ELR (cell line): ENCODE measurements around the gene FGD4.
A peak's percentile ranks its signal among the peaks of the same experiment; 100 is the strongest.
"Not testable (repeated sequence)": the region's sequence is repeated elsewhere in the genome, so short reads cannot be mapped to it uniquely, and the experiment has no call there.

Source experiments
- DNase-seq: peaks from one replicate; pipeline ENCODE4 v3.0.0-alpha.2; 2015; ENCODE audit warnings: low read depth

Gene FGD4

DNA sequence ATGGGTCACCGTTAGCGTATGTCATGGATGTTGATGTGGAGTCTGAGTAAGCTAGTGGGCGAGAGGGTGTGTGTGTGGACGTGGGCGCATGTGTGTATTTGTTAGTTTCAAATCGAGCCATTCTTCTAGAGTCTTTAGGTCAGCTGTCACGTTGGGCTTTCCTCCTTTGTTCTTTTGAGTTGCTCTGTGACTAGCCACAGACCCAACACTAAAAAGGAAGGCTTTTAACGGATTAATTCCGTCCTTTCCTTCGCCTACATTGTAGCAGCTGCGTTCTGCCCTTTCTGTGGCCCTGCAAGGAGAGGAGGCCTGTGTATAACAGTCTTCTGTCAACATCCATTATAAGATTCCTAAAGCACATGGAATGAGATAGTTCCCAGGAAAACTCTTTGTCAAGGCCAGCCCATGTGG is 162.6 kb downstream of the FGD4 start:
- DNase-seq = no peak

DNA sequence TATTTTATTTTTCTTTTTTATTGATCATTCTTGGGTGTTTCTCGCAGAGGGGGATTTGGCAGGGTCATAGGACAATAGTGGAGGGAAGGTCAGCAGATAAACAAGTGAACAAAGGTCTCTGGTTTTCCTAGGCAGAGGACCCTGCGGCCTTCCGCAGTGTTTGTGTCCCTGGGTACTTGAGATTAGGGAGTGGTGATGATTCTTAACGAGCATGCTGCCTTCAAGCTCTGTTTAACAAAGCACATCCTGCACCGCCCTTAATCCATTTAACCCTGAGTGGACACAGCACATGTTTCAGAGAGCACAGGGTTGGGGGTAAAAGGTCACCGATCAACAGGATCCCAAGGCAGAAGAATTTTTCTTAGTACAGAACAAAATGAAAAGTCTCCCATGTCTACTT is 163.1 kb downstream of the FGD4 start:
- not testable (repeated sequence) for DNase-seq

DNA sequence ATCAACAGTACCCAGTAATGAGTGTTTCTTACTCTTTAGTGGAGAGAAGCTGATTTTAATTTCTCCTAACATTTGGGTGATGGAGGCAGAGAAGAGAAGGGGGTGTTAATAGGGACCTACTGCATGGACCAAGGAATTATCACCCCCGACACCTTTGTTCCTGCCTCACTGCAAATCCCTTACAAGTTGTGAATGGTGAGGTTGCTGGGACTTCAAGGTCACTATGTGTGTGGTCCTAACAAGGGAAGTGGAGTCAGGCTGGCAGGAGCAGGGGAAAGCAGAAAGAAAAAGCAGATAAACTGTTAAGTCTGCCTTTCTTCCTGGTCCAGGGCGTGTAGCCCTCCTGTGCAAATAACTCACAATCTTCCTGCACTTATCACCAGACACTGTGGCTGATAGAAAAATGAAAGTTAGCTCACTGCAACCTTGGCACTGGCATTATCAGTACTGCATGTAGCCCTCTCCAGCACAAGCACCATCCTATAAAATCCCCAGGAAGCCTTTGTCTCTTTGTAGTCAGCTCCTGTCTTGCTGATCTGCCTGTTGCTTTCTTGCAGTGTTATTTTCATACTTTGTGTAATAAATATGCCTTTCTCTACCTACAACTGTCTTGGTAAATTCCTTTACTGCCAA is 167.4 kb downstream of the FGD4 start:
- DNase-seq = no peak

DNA sequence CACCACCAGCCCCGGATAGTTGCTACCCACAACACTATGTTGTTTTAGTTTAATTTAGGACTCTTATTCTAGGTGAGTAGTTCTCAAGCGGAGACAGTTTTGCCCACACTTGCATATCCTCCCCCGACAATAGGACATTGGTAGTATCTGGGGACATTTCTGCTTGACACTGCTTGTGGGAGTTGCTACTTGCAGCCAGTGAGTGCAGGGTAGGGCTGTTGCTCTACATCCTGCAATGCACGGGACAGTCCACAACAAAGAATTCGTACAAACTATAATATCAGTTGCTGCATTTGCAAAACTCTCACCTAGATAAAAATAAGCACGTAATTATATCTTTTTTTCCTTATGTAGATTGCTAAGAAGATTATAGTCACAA is 167.9 kb downstream of the FGD4 start:
- DNase-seq = no peak

DNA sequence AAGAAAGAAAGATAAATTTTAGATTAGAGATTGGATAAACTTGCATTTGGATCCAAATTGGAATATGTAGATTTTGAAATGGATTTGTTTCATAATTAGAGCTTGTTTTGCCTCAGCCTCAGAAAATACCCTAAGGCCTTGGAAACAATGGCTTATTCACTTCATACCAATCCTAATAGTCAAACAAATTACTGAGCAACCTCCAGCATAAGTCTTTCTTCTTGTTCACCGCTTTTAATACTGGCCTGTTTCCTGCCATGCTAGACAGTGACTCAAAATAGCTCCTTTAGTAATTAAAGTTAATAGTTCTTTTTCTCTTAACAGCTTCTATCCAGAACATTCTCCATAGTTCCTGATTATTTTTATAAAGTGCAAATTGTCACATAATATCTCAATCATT is 168.9 kb downstream of the FGD4 start:
- DNase-seq = peak; percentile 94

DNA sequence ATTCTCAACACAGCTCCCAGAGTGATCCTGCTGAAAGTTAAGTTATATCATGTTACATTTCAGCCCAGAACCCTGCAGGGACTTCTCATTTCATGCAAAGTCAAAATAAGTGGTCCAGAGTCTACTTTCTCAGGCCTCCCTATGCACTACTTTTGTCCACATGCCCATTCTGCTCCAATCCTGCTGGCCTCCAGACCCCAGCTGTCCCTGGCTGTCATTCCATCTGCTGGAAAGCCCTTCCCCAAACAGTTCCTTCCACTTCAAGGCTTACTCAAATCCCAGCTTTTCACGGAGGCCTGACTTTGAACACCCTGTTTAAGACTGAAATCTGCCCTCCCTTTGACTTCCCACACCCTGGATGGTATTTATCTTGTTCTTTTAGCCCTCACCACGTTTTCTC is 169.9 kb downstream of the FGD4 start:
- no peak for DNase-seq

DNA sequence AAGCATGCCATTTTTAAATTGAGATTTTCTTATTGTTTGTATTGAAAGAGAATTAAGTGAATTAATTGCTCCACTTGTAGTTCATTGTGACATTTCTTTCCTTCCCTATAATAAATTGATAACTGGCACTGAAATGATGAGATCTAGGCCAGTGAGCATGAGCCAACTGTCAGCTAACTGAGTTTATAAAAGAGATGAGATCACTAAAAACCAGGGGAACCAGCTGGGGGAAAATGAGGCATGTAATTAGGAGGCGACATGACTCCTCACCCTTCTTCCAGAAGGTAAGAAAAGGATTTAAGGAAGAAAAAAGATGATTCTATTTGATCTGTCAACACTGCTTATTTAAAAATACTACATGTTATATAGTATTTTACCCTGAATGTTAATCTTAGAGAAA is 175.2 kb downstream of the FGD4 start:
- no peak for DNase-seq

DNA sequence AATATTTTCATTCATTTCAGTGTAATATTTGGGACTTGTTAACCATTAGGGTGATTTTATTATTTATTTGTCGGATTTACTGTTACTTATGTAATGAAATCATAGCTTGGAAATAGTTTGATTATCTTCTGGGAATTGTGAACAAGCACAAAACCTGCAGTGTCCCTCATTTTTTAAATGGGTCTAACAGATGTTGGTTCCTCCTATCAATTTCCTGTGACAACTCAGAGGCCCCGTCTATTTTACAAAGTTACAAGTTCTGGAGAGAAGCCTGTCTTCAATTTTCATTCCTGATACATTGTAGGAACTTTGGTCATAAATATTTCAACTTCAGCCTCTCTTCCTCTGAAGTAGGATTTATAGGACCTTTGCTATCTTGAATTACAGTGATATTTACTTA is 178.0 kb downstream of the FGD4 start:
- no peak for DNase-seq

DNA sequence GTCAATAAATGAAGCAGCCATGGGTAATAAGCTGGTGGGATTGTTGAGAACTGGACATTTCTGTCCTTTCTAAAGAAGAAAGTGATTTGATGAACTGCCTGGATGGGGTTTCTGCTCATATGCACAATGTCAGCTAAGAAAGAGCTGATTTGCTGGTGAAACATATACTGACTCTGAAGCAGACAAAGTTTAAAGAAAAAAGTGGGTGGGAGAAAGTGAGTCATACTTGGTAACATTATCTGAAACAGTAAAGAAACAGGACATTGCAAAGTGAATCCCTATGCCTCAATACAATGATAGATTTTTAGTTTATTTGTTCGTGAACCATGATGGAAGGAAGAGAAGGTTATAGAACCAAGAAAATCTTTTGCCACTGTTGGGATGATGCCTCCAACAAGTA is 184.2 kb downstream of the FGD4 start:
- peak; percentile 48 for DNase-seq

DNA sequence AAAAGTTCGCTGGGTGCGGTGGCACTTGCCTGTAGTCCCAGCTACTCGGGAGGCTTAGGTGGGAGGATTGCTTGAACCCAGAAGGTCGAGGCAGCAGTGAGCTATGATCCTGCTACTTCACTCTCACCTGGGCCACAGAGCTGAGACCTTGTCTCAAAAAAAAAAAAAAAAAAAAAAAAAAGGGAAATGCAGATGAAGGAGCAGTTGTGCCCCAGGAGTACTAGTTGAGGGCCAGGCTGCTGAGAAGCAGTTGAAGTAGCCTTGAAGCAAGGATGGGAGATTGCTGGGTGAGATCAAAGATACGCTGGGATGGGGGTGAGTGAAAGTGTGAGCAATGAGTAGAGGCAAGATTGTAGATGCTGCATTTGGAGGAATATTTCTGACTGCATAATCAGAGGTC is 186.3 kb downstream of the FGD4 start:
- DNase-seq = no peak

DNA sequence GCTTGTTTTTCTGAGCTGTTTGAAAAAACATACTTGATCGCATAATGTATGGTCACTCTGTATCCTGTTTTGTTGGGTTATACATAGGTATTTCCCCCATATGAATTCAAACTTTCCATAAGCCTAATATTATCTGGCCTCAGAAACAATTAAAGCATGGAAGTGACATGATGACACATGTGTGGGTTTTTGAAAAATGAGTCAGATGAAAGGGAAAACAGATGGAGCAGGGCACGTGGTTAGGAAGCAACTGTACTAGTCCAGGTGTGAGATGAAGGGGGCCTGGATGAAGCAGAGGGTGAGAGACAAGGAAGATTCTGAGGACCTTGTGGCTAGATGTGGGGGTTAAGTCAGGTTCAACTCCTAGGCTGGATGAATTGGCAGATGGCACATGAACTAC is 187.0 kb downstream of the FGD4 start:
- DNase-seq = peak; percentile 71

DNA sequence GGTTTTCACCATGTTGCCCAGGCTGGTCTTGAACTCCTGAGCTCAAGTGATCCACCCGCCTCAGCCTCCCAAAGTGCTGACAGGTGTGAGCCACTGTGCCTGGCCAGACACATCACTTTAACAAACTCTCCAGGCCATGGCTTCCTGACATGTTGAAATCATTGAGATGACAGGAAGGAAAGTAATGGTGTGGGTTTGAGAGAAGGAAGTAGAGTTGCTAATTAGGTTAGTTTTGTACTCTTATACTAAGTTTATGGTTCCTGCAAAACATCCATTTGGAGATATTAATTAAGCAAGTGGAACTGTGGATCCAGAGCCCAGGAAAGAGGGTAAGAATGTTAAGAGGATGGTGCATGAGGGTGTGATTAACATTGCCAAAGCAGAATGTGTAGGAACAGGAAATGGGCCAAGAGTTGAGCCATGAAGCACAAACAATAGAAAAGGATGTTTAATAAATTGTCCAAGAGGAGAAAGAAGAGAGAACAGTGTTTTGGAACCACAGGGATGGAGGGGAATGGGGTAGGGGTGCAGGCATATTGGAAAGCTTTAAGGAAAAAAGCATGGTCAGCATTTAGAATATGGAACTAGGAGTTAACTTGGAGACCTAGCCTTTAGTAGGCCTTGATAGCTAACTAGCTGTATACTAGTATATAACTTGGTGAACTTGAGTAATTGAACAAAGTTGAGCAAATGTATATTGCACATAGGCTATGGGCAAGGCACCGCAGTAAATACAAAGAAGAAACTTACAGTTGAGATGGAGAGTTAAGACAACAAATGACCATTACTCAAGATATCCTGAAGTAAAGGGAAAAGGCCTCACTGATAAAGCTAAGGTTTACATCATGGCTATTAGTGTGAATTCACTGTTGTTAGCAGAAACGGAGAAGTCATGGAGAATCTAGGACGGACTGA is 188.5 kb downstream of the FGD4 start:
- no peak for DNase-seq

DNA sequence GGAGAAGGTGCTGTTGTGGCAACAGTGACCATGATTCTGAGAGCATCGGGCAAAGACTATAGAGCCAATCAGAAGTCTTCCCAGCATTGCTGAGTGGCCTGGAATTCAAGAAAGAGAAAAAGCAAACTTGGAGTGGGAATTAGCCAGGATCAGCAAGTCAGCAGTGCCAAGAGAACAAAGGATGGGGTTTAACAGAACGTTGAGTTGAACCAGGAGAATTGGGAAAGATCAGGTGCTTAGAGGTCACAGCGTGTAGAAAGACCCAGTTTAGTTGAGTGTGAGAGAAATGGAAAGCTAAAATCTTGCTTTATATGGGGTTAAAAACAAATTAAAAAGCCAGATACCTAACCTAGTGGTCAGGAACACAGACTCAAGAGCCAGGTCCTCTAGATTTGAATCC is 189.2 kb downstream of the FGD4 start:
- no peak for DNase-seq

DNA sequence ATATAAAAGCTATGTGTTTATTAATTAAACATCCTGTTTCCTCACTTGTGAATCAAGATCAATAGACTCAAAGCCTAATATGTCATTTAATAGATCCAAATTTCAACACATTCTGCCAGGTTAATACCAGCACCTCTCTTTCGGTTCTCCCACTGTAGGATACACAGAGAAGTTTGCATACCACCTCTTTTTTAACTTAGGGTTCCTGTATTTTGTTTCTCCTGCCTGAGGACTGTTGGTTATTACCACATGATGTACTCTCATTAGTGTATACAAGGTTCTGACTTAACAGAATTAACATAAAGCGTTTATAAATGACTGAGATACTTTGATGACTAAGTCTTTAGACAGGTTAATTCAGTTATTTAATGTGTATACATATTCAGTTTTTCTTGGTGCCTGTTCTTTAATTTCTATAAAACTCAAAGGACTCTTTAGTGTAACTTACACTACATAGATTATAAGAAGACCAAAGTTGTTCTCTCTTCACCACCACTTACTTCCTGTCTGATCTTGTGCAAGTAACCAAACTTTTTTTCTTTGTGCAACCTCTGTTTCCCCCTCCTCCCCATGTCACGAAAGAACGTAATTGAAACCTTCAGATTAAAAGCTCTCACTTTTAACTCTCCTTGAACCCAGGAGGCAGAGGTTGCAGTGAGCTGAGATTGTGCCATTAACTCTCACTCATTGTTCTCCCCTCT is 190.0 kb downstream of the FGD4 start:
- no peak for DNase-seq

DNA sequence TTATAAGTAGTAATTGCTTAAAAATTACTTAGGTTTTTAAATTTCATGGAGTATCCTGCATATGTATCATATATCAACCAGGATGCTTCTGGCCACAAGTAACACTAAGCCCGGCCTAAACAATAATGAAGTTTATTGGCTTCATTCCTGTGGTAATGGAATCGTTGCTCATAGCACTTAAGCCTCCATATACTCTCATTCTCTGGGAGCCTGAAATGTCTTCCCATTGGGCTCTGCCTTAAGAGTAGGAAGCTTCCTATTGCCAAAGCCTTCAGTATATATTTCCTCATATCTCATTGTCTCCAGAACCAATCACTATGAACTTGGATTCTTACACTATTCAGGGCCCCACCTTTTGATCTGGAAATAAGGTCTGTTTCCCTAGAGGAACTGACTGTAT is 195.9 kb downstream of the FGD4 start:
- peak; percentile 79 for DNase-seq

DNA sequence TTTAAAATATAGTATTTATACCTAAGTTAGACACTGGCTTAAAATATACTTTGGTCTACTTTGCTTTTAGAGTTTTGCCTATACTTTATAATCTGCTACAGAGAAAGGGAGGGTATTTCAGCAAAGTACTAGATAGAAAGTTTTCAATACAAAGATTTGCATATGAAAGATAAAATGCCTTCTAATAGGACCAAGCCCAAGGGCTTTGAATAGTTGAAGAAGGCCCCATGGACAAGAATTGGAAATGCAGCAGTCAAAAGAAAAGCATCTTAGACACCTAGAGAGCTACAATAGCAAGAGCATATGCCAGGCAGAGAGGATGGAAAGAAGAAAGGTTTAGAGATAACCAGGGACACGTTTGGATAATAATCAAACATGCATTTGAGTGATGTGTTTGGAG is 196.7 kb downstream of the FGD4 start:
- DNase-seq = no peak

DNA sequence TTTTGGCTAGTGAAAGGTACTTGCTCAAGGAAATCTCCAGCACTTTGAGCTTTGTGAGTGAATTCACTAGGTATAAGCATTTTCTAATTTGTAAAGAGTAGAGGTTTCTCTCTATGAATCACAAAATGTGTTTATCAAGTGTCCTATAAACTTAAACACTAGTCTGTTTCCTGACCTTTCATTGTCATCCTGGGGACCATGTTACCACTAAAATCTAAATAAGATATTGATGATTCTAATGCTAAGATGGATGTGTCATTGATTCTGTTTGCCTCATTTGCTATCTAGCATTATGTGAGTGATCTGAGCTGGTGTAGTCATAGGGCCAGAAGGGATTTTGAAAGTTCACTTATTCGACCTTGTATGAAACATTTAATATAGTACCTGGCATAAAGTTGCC is 199.3 kb downstream of the FGD4 start:
- no peak for DNase-seq

DNA sequence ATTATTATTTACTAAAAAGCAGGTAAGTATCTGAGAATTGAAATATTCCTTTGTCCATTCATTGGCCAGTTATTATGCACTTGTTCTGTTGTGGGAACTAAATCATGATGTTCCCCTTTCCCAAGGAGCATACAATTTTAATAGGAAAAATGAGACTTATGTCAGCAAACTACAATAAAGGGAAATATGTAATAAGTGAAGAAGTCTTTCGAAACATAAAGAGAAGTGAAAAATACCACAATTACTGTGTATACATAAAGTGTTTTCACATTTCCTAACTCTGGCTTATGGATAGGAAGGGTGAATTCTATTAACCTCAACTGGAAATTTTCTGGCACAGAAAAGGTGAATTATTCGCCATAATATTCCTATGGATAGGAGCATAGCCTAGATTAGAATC is 201.3 kb downstream of the FGD4 start:
- no peak for DNase-seq

DNA sequence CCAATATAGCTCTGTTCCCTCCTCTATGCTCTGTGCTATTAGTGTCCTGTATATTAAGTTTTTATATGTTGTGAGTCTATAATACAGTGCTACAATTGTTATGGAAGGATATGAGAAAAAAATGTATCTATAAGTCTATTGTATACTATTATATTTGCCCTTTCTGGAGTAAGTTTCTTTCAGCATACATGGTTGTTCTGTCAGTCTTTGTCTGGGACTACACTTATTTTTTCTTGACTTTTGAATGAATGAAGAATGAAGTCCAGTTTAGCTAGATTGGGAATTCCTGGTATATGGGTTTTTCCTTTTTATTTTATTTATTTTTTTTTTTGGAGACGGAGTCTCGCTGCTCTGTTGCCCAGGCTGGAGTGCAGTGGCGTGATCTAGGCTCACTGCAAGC is 203.7 kb downstream of the FGD4 start:
- DNase-seq = no peak

DNA sequence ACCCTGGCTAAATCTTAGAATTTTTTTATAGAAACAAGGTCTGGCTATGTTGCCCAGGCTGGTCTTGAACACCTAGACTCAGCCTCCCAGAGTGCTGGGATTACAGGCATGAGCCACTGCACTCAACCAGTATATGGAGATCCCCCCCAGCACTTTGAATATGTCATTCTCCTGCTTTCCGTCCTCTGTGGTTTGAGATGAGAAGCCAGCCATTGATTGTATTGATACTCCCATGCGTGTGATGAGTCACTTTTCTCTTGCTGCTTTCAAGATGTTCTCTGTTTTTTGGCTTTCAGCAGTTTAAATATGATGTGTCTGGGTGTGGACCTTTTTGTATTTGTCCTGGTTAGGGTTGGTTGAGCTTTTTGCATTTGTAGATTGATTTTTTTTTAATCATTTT is 204.5 kb downstream of the FGD4 start:
- peak; percentile 68 for DNase-seq

DNA sequence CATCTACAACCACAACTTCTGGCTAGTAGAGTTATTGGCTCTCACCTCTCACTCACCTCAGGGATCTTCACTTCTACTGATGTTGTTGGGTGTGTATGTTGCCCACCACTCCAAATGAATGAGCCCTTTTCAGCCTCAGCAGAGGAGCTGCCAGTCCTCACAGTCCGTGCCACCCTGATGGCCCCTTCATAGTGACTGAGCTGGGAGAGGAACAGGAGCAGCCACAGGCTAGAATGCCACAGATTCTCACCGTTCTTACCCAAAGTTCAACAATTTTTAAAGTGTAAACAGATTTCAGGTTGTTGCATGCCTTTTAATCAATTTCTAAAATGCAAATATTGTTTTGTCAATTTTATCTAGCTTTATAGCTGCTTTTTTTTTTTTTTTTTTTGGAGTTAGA is 205.2 kb downstream of the FGD4 start:
- DNase-seq = no peak

DNA sequence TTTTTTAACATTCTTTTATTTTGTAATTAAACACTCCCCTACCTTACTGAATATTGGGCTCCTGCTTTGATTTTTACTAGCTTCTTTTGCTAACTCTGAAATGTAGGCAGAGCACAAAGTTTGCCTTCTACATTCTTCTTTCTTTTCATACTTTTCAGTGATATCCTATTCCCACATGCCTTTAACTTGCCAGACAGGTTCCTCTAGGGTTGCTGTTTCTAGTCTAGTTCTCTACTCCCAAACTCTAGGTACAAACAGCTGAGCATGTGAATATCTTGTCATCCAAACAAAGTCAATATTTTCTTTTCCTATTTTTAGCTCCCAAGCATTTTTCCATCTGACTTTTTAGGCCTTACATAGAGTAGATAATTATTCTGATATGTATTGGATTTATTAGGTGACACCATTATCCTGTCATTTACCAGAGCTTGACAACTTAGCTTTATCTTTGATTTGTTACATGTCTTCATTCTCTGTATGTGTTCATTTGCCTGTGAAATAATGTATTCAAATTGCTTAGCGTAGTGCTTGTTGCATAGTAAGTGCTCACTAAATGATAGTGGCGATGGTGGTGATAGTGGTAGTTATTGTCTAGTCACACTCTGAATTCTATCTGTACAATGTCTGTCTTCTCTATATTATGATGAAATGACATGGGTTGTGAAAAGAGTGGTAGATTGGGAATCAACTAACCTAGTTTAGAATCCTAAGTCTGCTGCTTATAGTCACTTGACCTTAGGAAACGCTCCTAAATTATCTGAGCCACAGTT is 206.2 kb downstream of the FGD4 start:
- no peak for DNase-seq
